ENCODE results near the gene SYCP1. TPM values are rescaled to one million over a fixed set of nuclear protein-coding genes. Genes with fewer than 3 reads are reported as not detected.
"Not testable (repeated sequence)": the region's sequence is repeated elsewhere in the genome, so short reads cannot be mapped to it uniquely, and the experiment has no call there.

SYCP1 gene
- total RNA-seq: not detected in 2 replicates

- DNase-seq (ENCODE audit: low spot score): no peak
- H3K27me3 Mint-ChIP-seq (ENCODE audit: low read depth): peaks cover 26% of the 10 kb centered on the region
- intact Hi-C loops (cut with micrococcal nuclease): no loop called here
- H3K27ac Mint-ChIP-seq: no peak within 1 kb of the TSS
- H3K9me3 Mint-ChIP-seq: no peaks in the 10 kb centered on the region
- no peaks in the 10 kb centered on the region for H3K36me3 Mint-ChIP-seq (ENCODE audit: low read depth)
- peak within 1 kb of the TSS; percentile 49 for H3K4me3 Mint-ChIP-seq (ENCODE audit: low read depth)
- peaks cover 7% of the 10 kb centered on the region for H3K4me1 Mint-ChIP-seq (ENCODE audit: low read depth)
Observed at GRCh38 chr1:114854693-114855320, at the start of gene SYCP1. TSS of gene SYCP1 (plus strand) at chr1:114854863. CDS start at chr1:114855465, 602 bp downstream.

- intact Hi-C loops (cut with micrococcal nuclease): no loop called here
- peaks cover 6% of the 10 kb centered on the region for H3K9me3 Mint-ChIP-seq
- H3K4me1 Mint-ChIP-seq (ENCODE audit: low read depth): no peaks in the 10 kb centered on the region
Observed at GRCh38 chr1:114819869-114820268, 34.8 kb upstream of the SYCP1 start.

GRCh38 chr1:114820392-114820791 is 34.3 kb upstream of the SYCP1 start:
- Mint-ChIP-seq H3K27ac (no peak overlapping the region), H3K27me3 (ENCODE audit: low read depth) (no peaks in the 10 kb centered on the region), H3K36me3 (ENCODE audit: low read depth) (no peaks in the 10 kb centered on the region), H3K4me1 (ENCODE audit: low read depth) (no peaks in the 10 kb centered on the region), H3K4me3 (ENCODE audit: low read depth) (no peak overlapping the region), H3K9me3 (peaks cover 6% of the 10 kb centered on the region)
- DNase-seq (ENCODE audit: low spot score): no peak
- intact Hi-C loops (cut with micrococcal nuclease): no loop called here

More at GRCh38 chr1:114819869-114820268, 34.8 kb upstream of the SYCP1 start:
- DNase-seq (ENCODE audit: low spot score): no peak
- Mint-ChIP-seq H3K27ac (no peak overlapping the region), H3K4me3 (ENCODE audit: low read depth) (no peak overlapping the region), H3K27me3 (ENCODE audit: low read depth) (no peaks in the 10 kb centered on the region), H3K36me3 (ENCODE audit: low read depth) (no peaks in the 10 kb centered on the region)

GRCh38 chr1:114821978-114822377 is 32.7 kb upstream of the SYCP1 start:
- no peaks in the 10 kb centered on the region for H3K36me3 Mint-ChIP-seq (ENCODE audit: low read depth)
- no peak for DNase-seq (ENCODE audit: low spot score)
- H3K27ac Mint-ChIP-seq: no peak overlapping the region
- peaks cover 6% of the 10 kb centered on the region for H3K9me3 Mint-ChIP-seq
- H3K4me1 Mint-ChIP-seq (ENCODE audit: low read depth): no peaks in the 10 kb centered on the region
- H3K27me3 Mint-ChIP-seq (ENCODE audit: low read depth): no peaks in the 10 kb centered on the region
- no peak overlapping the region for H3K4me3 Mint-ChIP-seq (ENCODE audit: low read depth)
- intact Hi-C loops (cut with micrococcal nuclease): no loop called here

- Mint-ChIP-seq H3K27me3 (ENCODE audit: low read depth) (no peaks in the 10 kb centered on the region), H3K4me3 (ENCODE audit: low read depth) (no peak overlapping the region), H3K36me3 (ENCODE audit: low read depth) (no peaks in the 10 kb centered on the region), H3K4me1 (ENCODE audit: low read depth) (no peaks in the 10 kb centered on the region), H3K27ac (no peak overlapping the region), H3K9me3 (peaks cover 6% of the 10 kb centered on the region)
- DNase-seq (ENCODE audit: low spot score): no peak
- intact Hi-C loops (cut with micrococcal nuclease): no loop called here
Observed at GRCh38 chr1:114828251-114828650, 26.4 kb upstream of the SYCP1 start.

GRCh38 chr1:114830075-114830474 is 24.6 kb upstream of the SYCP1 start:
- intact Hi-C loops (cut with micrococcal nuclease); H3K27ac Mint-ChIP-seq; H3K4me1 Mint-ChIP-seq (ENCODE audit: low read depth); DNase-seq (ENCODE audit: low spot score); H3K36me3 Mint-ChIP-seq (ENCODE audit: low read depth); H3K27me3 Mint-ChIP-seq (ENCODE audit: low read depth); H3K9me3 Mint-ChIP-seq; H3K4me3 Mint-ChIP-seq (ENCODE audit: low read depth): not testable (repeated sequence)

- H3K4me3 Mint-ChIP-seq (ENCODE audit: low read depth): no peak overlapping the region
- intact Hi-C loops (cut with micrococcal nuclease): no loop called here
- H3K36me3 Mint-ChIP-seq (ENCODE audit: low read depth): no peaks in the 10 kb centered on the region
- no peaks in the 10 kb centered on the region for H3K27me3 Mint-ChIP-seq (ENCODE audit: low read depth)
- H3K9me3 Mint-ChIP-seq: no peaks in the 10 kb centered on the region
- DNase-seq (ENCODE audit: low spot score): no peak
- no peaks in the 10 kb centered on the region for H3K4me1 Mint-ChIP-seq (ENCODE audit: low read depth)
- H3K27ac Mint-ChIP-seq: no peak overlapping the region
Observed at GRCh38 chr1:114831276-114831994, 23.2 kb upstream of the SYCP1 start.

GRCh38 chr1:114832057-114832456 is 22.6 kb upstream of the SYCP1 start:
- Mint-ChIP-seq H3K27ac (no peak overlapping the region), H3K4me1 (ENCODE audit: low read depth) (no peaks in the 10 kb centered on the region), H3K27me3 (ENCODE audit: low read depth) (no peaks in the 10 kb centered on the region), H3K4me3 (ENCODE audit: low read depth) (no peak overlapping the region), H3K9me3 (no peaks in the 10 kb centered on the region), H3K36me3 (ENCODE audit: low read depth) (no peaks in the 10 kb centered on the region)
- DNase-seq (ENCODE audit: low spot score): no peak
- intact Hi-C loops (cut with micrococcal nuclease): no loop called here

GRCh38 chr1:114833421-114833820 is 21.2 kb upstream of the SYCP1 start:
- H3K27me3 Mint-ChIP-seq (ENCODE audit: low read depth): peaks cover 2% of the 10 kb centered on the region
- no peak for DNase-seq (ENCODE audit: low spot score)
- H3K27ac Mint-ChIP-seq: no peak overlapping the region
- intact Hi-C loops (cut with micrococcal nuclease): no loop called here
- H3K4me3 Mint-ChIP-seq (ENCODE audit: low read depth): no peak overlapping the region
- no peaks in the 10 kb centered on the region for H3K36me3 Mint-ChIP-seq (ENCODE audit: low read depth)
- H3K9me3 Mint-ChIP-seq: no peaks in the 10 kb centered on the region
- H3K4me1 Mint-ChIP-seq (ENCODE audit: low read depth): no peaks in the 10 kb centered on the region

GRCh38 chr1:114844270-114844669 is 10.4 kb upstream of the SYCP1 start:
- Mint-ChIP-seq H3K36me3 (ENCODE audit: low read depth) (no peaks in the 10 kb centered on the region), H3K4me1 (ENCODE audit: low read depth) (no peaks in the 10 kb centered on the region), H3K27ac (no peak overlapping the region), H3K9me3 (no peaks in the 10 kb centered on the region), H3K27me3 (ENCODE audit: low read depth) (peaks cover 14% of the 10 kb centered on the region), H3K4me3 (ENCODE audit: low read depth) (no peak overlapping the region)
- intact Hi-C loops (cut with micrococcal nuclease): no loop called here
- DNase-seq (ENCODE audit: low spot score): no peak

GRCh38 chr1:114853584-114853983 is 1.1 kb upstream of the SYCP1 start:
- no peak overlapping the region for H3K27ac Mint-ChIP-seq
- no peaks in the 10 kb centered on the region for H3K9me3 Mint-ChIP-seq
- intact Hi-C loops (cut with micrococcal nuclease): no loop called here
- no peak overlapping the region for H3K4me3 Mint-ChIP-seq (ENCODE audit: low read depth)
- no peak for DNase-seq (ENCODE audit: low spot score)
- H3K4me1 Mint-ChIP-seq (ENCODE audit: low read depth): peaks cover 7% of the 10 kb centered on the region
- no peaks in the 10 kb centered on the region for H3K36me3 Mint-ChIP-seq (ENCODE audit: low read depth)
- H3K27me3 Mint-ChIP-seq (ENCODE audit: low read depth): peaks cover 26% of the 10 kb centered on the region

- intact Hi-C loops (cut with micrococcal nuclease): no loop called here
- peaks cover 6% of the 10 kb centered on the region for H3K27me3 Mint-ChIP-seq (ENCODE audit: low read depth)
- no peaks in the 10 kb centered on the region for H3K36me3 Mint-ChIP-seq (ENCODE audit: low read depth)
Observed at GRCh38 chr1:114861384-114861783, 6.7 kb downstream of the SYCP1 start.

GRCh38 chr1:114892194-114892918 is 37.7 kb downstream of the SYCP1 start:
- Mint-ChIP-seq H3K36me3 (ENCODE audit: low read depth) (no peaks in the 10 kb centered on the region), H3K4me3 (ENCODE audit: low read depth) (no peak overlapping the region), H3K27me3 (ENCODE audit: low read depth) (peaks cover 8% of the 10 kb centered on the region), H3K27ac (no peak overlapping the region), H3K9me3 (no peaks in the 10 kb centered on the region), H3K4me1 (ENCODE audit: low read depth) (no peaks in the 10 kb centered on the region)
- intact Hi-C loops (cut with micrococcal nuclease): no loop called here
- DNase-seq (ENCODE audit: low spot score): no peak

More at GRCh38 chr1:114861384-114861783, 6.7 kb downstream of the SYCP1 start:
- no peak overlapping the region for H3K27ac Mint-ChIP-seq
- no peak overlapping the region for H3K4me3 Mint-ChIP-seq (ENCODE audit: low read depth)
- no peak for DNase-seq (ENCODE audit: low spot score)
- H3K9me3 Mint-ChIP-seq: no peaks in the 10 kb centered on the region
- H3K4me1 Mint-ChIP-seq (ENCODE audit: low read depth): no peaks in the 10 kb centered on the region

Measured in activated T-helper 2 cell treated with anti-CD3 and anti-CD28 coated beads, Interferon-gamma antibody, Interleukin-2, Interleukin-4, amounts not matched to agents 10 μg/mL and 5 μg/mL and 100 μg/mL, durations not matched to agents 14 hours and 24 hours and 36 hours (primary cell).